Mucosa of descending colon (tissue), 3 donors: ENCODE results near the gene LRP1. TPM values are rescaled to one million over a fixed set of nuclear protein-coding genes. Genes with fewer than 3 reads are reported as not detected.

Source experiments
- ATAC-seq: fragments of 200-7000 bp; cut with Tn5 transposase; one replicate; pipeline ENCODE4 v1.9.1; 2020; ENCODE audit warnings: mild to moderate bottlenecking, moderate library complexity
- DNase-seq, 3 donors: peaks; one replicate each; pipeline ENCODE4 v3.0.0-alpha.2; 2020
- H3K36me3 ChIP-seq: fragments of 200-600 bp; one replicate; pipeline ENCODE4 v1.8.0; 2021; ENCODE audit warnings: low read depth, mild to moderate bottlenecking
- H3K4me1 ChIP-seq: fragments of 200-600 bp; one replicate; pipeline ENCODE4 v1.8.0; 2021; ENCODE audit warnings: low read depth, mild to moderate bottlenecking
- H3K4me3 ChIP-seq: fragments of 200-600 bp; one replicate; pipeline ENCODE4 v1.8.0; 2021; ENCODE audit warnings: mild to moderate bottlenecking
- H3K9me3 ChIP-seq: fragments of 200-600 bp; one replicate; pipeline ENCODE4 v1.8.0; 2021; ENCODE audit warnings: mild to moderate bottlenecking
- intact Hi-C, 2 donors: fragments of 100-400 bp; cut with DNase I in 1 of 2; cut with micrococcal nuclease in 1 of 2; formaldehyde crosslinking; loops; one replicate each; pipeline versions ENCODE4 v1.11.0 to v1.11.1; 2022; cut with DNase I, micrococcal nuclease
- total RNA-seq, 3 donors: library from RNA; stranded (reverse); fragmentation: NEBNext Ultra II Directional in 2 of 3; extraction: Animal tissue kit (Norgen Biotek cat#: 25700) in 2 of 3; gene quantifications; one replicate each; pipeline versions ENCODE4 v1.2.1 to v1.2.4, GENCODE V29; 2021 to 2023
- TF ChIP-seq, protein P1 (sequence below): fragments of 200-600 bp; IDR thresholded peaks from one replicate; pipeline ENCODE4 v1.8.0; 2022; ENCODE audit warnings: antibody characterized with exemption, mild to moderate bottlenecking
- donor health status: DM: no; HTN: no; CAD: no; lungs with moderate emphysema.
- donor health status: DM: no; HTN: no; CAD: no.
- donor health status: DM: no; HTN: yes; CAD: no.

LRP1 gene
- total RNA-seq, 3 donors from 2014 or later = 128 to 223 (median 148) TPM

DNA sequence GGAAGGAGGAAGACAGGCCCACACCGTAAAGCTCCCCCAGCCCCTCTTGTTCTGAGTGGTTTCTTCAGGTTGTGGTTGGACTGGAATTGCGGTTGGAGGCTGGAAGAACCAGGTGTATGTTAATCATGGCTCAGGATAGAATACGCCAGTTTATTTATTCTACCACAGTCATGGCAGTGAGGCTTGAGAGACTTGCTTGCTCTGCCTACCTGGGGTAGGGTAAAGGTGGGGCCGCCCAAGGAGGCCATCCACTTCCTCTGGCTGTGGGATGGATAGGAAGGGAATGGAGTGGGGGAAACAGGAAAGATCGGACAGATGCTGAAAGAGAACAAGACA, 109.3 kb downstream of the LRP1 start:
- H3K4me1 ChIP-seq = peaks cover 43% of the 10 kb centered on the region
- DNase-seq (peak in 2 of 3 donors; percentile 19 to 27), ATAC-seq (no peak)
- TF ChIP-seq, protein P1, sequence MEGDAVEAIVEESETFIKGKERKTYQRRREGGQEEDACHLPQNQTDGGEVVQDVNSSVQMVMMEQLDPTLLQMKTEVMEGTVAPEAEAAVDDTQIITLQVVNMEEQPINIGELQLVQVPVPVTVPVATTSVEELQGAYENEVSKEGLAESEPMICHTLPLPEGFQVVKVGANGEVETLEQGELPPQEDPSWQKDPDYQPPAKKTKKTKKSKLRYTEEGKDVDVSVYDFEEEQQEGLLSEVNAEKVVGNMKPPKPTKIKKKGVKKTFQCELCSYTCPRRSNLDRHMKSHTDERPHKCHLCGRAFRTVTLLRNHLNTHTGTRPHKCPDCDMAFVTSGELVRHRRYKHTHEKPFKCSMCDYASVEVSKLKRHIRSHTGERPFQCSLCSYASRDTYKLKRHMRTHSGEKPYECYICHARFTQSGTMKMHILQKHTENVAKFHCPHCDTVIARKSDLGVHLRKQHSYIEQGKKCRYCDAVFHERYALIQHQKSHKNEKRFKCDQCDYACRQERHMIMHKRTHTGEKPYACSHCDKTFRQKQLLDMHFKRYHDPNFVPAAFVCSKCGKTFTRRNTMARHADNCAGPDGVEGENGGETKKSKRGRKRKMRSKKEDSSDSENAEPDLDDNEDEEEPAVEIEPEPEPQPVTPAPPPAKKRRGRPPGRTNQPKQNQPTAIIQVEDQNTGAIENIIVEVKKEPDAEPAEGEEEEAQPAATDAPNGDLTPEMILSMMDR = no peak
- intact Hi-C loops = no loop called here
- H3K9me3 ChIP-seq = no peaks in the 10 kb centered on the region
- no peak overlapping the region for H3K4me3 ChIP-seq
- H3K36me3 ChIP-seq = no peaks in the 10 kb centered on the region

DNA sequence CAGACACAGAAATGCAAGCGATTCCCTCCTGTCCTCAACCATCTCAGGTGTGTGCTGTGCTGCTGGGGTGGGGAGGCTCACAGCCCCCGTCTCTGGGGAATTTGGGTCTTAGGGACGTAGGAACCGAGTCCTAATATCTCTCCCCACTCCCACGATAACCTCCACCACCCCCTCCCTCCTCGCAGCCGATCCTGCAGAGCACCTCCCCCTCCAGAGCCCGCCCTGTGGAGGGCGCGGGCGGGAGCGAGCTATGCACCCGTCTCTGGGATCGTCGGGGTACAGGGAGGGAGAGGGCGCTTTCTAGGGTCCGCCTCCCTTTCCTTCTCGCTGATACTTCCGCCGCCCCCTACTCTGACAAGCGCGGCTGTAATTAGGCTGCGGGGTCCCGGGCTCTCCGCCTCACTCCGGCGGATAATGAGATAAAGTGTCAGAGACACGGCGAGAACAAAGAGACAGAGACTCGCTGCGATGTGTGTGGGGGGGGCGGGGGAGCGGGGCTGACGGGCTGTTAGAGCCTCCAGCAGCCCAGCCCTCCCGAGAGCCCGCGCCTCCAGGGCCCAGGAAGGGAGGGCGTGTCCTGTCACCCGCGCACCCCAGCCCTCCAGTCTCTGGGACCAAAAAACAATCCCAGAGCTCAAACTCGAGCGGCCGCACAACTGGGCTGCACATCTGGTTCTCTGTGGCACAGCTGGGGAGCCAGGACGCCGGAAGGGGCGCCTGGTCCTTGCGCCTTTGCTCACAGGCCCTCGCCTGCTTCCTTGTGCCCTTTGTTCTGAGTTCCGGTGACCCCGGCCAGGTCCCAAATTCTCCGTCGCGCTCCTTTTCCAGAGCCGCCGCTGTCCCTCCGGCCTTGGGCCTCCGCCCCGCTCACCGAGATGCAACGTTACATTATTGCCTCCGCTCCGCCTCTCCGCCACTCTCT, 109.9 kb downstream of the LRP1 start:
- no peak for ATAC-seq
- H3K4me3 ChIP-seq = no peak overlapping the region
- TF ChIP-seq, protein P1 = no peak
- no peaks in the 10 kb centered on the region for H3K9me3 ChIP-seq
- H3K4me1 ChIP-seq = peaks cover 50% of the 10 kb centered on the region
- intact Hi-C loops = no loop called here
- H3K36me3 ChIP-seq = no peaks in the 10 kb centered on the region
- peak in 2 of 3 donors; percentile 46 to 57 for DNase-seq

DNA sequence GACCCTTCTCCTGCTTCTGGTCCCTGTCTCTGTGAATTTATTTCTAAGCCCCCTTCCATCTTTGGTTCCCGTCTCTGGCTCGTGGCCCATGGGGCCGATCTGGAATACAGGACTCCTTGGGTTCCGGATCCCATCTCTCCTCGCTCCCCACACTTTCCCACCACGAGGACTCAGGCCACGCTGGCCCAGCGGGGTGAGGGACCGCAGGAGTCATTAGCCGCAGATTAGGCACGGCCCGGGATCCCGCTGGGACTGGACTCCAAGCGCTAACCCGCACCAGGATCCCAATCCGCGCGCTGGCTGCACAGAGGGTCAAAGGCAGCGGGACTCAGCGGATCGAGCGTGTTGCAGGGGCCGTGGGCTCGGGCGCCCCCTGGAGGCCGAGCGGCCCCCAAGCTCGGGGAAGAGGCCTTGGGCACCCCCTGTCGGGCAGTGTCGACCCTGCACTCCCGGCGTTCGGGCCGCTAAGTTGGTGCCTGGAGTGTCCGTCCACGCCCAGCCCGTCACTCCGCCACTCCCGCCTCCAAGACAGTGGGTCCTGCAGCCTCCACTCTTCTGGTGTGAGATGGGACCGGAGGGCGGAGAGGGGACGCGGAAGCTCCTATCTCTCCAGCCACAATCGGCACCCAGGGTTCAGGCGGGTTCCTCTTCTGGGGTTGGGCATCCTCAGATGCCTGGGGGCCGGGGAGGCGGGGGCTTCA, 110.7 kb downstream of the LRP1 start:
- intact Hi-C loops = no loop called here
- no peaks in the 10 kb centered on the region for H3K36me3 ChIP-seq
- DNase-seq = peak; percentile 90 to 93 (median 92)
- ATAC-seq = peak; percentile 87
- TF ChIP-seq, protein P1 = peak; percentile 100
- no peaks in the 10 kb centered on the region for H3K9me3 ChIP-seq
- H3K4me3 ChIP-seq = no peak overlapping the region
- H3K4me1 ChIP-seq = peaks cover 56% of the 10 kb centered on the region

GRCh38 chr12:57239587-57240065, 111.3 kb downstream of the LRP1 start:
- Histone ChIP-seq H3K36me3 (no peaks in the 10 kb centered on the region), H3K9me3 (no peaks in the 10 kb centered on the region), H3K4me3 (no peak overlapping the region), H3K4me1 (peaks cover 56% of the 10 kb centered on the region)
- intact Hi-C loops = no loop called here
- DNase-seq (no peak), ATAC-seq (no peak)
- TF ChIP-seq, protein P1 = no peak

DNA sequence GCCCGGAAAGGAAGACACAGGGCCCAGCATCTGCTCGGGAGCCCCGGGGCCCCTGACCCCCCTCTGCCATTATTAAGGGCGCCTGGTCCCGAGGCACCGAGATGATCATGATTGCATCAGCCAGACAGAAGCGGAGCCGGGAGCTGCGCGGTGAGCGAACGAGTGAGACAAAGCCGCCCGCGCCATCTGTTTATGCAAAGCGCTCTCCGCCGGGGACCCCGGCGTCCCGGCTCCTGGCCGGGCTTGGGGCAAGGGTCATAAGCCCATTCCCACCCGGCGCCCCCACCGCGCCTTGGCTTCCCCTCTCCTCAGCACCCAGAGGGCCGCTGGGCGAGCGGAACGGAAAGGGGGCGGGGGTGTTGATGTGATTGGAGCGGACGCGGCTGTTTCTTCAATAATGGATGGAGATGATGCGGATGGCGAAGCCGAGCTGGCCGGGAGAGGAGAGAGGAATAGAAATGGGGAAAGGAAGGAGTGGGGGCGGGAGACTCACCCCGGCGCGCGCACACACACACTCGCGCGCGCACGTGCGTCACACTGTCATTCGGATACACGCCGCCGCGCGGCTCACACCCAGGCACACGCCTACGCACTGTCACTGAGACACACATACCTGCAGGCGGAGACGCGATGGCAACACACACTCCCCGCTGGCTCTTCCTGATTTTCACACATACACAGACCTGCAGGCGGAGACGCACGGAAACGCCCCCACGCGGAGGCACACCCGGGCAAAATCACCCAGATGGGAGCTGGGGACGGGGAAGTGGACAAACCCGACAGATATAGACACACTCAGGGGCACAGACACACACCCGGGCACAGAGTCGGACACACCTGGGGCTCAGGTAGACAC, 112.0 kb downstream of the LRP1 start:
- TF ChIP-seq, protein P1 = no peak
- Histone ChIP-seq H3K9me3 (no peaks in the 10 kb centered on the region), H3K4me3 (no peak overlapping the region), H3K36me3 (no peaks in the 10 kb centered on the region), H3K4me1 (peaks cover 56% of the 10 kb centered on the region)
- intact Hi-C loops = no loop called here
- ATAC-seq (peak; percentile 53), DNase-seq (peak; percentile 63 to 83 (median 71))
